Inflammatory macrophage treated with lipopolysaccharide for 4 hours (primary cell): ENCODE results near the gene GABRA6.
"Not testable (repeated sequence)": the region's sequence is repeated elsewhere in the genome, so short reads cannot be mapped to it uniquely, and the experiment has no call there.

ENCODE experiments used
- DNase-seq: peaks from one replicate; pipeline ENCODE4 v3.0.0-alpha.2; 2020

GABRA6 gene

GRCh38 chr5:161685461-161685860 is at the start of gene GABRA6:
GABRA6 (plus strand) TSS chr5:161685721; CDS start chr5:161685990, 269 bp downstream.
- no peak for DNase-seq

GRCh38 chr5:161637591-161637990 is 47.9 kb upstream of the GABRA6 start:
- DNase-seq, result no peak

DNA sequence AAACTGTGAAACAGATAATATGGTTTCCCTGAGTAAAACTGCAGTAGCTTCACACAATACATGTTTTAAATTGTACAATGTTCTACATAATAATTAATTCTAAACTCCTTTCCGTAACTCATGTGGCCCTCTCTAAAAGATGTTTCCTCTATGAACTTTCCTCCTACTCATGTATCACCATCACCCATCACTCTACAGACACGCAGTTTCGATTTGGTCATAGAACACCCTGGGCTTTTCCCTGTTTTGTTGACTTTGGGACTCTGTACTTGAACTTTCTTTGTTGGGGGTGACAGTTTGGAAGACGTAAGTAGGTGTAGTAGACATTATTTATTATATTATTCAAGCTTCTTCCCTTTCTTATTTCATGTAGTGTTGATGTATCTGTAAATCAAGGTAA is 44.1 kb upstream of the GABRA6 start:
- no peak for DNase-seq

- no peak for DNase-seq
Observed at GRCh38 chr5:161645264-161645663, 40.3 kb upstream of the GABRA6 start.

DNA sequence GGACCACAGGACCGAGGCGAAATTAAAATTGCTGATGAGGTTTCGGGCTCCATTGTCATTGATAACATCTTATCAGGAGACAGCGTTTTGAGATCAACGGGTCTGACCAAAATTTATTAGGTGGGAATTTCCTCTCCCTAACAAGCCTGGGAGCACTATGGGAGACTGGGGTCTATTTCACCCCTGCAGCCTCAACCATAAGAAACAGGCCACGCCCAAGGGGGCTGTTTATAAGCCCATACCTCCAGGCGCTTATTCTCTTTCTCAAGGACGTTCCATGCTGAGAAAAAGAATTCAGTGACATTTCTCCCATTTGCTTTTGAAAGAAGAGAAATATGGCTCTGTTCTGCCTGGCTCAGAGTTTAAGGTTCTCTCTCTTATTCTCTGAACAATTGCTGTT is 33.6 kb upstream of the GABRA6 start:
- DNase-seq, result not testable (repeated sequence)

GRCh38 chr5:161660806-161661205 is 24.7 kb upstream of the GABRA6 start:
- no peak for DNase-seq

DNA sequence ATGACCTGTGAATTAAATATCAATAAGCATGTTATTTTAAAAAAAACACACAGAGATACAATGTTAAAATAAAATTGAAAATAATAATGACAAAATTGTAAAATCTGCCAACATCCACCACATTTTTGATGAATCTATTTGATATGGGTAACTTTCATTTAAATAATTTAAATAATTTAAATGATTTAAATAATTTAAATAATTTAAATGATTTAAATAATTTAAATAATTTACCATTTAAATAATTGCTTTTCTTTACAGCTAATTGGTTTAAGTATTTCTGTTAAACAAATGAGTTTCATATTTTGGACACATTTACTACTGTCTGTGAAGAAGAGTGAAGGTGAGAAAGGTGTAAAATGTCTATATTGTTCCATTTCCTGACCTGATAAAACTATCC is 22.1 kb upstream of the GABRA6 start:
- no peak for DNase-seq

DNA sequence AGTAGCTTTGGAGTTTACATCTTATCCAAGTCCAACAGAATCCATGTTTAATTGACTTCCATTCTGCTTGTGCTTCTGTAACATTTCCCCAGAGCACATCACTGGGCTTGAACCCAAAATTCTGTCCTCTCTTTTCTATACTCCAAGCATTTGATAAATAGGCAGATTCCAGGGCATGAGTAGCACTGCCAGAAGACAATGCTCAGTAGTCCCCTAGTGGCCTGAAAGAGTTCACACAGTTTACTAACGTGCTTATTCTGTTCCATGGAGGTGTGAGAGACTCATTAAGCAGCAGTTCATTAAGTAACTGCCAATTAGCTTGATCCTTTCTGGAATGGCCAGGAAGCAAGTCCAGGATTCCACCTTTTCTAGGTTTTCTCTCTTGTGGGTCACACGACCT is 9.4 kb upstream of the GABRA6 start:
- DNase-seq, result no peak

DNA sequence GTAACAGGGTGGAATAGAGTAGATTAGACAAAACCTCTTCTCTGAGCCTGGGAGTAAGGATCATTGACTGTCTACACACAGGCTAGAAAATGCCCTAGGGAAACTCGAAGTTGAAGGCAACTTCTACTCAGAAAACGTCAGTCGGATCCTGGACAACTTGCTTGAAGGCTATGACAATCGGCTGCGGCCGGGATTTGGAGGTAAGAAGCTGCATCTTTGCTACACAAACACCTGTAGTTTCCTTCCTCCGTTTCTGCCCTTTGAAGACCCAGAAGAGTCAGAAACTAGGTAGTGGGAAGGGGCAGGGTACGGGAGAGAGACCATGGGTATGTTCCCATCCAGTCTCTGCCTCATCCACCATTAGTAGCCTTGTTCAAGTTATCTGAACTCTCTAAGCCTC is 628 bp downstream of the GABRA6 start:
- no peak for DNase-seq

GRCh38 chr5:161686881-161687280 is 1.4 kb downstream of the GABRA6 start:
- no peak for DNase-seq

DNA sequence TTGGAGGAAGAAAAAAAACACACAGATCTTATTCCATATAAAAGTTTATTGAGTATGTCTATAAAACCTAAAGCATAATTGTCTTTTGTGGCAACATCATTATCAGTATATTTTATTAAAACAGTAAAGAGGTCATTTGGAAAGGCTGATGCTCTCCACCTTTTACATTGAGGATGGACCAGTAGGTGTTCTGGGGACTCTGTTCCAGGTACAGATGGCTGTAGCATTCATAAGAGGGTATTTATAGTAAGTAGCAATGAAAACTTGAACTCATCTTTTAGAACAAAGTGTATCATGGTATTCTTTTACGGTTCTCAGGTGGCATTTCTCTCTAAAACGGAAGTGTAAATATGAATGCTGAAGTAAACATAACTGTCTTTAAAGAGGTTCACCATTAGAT is 1.8 kb downstream of the GABRA6 start:
- DNase-seq, result no peak

DNA sequence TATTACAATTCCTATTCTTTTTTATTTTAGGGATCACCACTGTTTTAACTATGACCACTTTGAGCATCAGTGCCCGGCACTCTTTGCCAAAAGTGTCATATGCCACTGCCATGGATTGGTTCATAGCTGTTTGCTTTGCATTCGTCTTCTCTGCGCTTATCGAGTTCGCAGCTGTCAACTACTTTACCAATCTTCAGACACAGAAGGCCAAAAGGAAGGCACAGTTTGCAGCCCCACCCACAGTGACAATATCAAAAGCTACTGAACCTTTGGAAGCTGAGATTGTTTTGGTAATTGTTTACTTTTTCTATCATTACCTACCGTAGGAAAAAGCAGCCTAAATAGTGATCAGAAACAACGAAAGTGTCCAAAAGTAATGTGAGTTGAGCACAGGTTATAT is 6.4 kb downstream of the GABRA6 start:
- DNase-seq, result no peak

DNA sequence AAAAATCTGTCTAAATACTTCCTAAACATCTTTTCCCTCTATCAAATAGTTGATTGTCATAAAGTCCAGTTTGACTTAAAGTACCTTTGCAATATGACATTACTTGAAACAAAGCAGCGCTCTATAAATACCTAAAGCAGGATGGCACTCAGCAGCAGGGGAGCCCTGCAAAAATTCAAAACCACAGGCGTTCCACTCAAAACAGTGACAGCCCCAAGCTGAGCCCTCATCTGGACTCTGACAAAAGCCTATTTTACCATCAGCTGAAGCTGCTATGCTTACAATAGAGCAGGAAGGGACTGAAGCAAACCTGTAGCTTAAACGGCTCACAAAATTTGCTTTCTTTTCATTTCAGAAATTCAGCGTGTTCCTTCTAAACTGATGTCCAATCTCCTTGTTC is 11.5 kb downstream of the GABRA6 start:
- no peak for DNase-seq

DNA sequence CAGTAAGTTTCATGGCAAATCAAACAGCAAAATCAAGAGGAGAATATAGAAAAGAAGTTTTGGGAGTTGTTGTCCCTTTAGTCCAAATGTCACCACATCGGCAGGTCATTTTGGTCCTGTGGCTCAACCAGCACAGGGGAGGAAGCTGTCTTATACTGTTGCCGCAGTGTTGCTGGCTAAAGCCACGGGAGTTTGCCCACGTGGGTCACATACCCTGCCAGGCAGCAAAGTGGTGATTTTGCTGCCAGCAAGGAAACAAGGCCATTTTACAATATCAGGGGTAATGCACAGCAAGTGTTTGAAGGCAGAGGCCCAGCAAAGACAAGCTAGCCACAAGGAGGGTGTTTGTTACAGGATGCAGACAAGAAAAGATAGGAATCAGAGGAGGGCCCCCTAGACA is 14.5 kb downstream of the GABRA6 start:
- no peak for DNase-seq

GRCh38 chr5:161703528-161703927 is 18.0 kb downstream of the GABRA6 start:
- no peak for DNase-seq

- DNase-seq, result no peak
Observed at GRCh38 chr5:161707382-161707781, 21.9 kb downstream of the GABRA6 start.

GRCh38 chr5:161709239-161709638 is 23.7 kb downstream of the GABRA6 start:
- DNase-seq, result no peak

- no peak for DNase-seq
Observed at GRCh38 chr5:161713042-161713441, 27.5 kb downstream of the GABRA6 start.

DNA sequence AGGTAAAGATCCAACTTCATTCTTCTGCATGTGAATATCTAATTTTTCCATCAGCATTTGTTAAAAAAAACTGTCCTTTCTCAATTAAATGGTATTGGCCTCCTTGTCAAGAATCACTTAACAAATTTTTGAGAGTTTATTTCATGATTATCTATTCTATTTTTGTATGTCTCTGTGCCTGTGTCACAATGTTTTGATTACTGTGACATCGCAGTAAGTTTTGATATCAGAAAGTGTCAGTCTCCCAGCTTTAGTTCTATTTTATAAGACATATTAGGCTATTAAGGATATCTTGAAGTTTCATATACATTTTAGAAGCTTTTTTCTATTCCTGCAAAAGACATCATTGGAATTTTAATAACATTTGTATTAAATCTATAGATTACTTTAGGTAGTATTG is 33.6 kb downstream of the GABRA6 start:
- no peak for DNase-seq

DNA sequence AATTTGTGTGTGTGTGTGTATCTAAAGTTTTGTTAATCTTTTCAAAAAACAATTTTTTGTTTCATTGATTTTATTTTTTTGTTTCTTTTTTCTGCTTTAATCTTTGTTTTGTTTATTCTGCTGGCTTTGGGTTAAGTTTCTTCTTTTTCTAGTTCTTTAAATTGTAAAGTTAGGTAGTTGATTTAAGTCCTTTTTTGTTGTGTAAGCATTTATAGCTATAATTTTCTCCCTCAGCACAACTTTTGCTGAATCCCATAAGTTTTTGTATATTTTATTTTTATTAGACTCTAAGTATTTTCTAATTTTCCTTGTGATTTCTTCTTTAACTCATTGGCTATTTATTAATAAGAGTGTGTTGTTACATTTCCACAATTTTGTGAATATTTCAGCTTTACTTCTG is 34.9 kb downstream of the GABRA6 start:
- no peak for DNase-seq

DNA sequence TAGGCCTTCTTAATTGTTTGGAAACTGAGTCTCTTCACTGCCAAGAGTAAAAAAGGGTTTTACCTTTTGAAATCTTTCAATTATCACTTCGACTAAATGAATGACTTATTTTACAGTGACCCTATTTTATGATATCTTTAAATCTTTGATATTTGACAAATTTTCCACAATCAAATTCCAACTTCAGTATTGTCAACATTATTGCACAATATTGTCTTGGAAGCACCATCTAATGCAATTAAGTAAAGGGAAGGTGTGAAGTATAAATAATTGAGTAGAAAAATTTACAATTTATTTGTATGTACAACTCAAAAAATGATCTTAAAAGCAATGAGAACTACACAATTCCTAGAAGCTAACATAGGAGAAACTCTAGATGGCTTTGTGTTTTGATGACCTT is 49.2 kb downstream of the GABRA6 start:
- no peak for DNase-seq

- DNase-seq, result no peak
Observed at GRCh38 chr5:161740433-161740832, 54.9 kb downstream of the GABRA6 start.

GRCh38 chr5:161744276-161744675 is 58.8 kb downstream of the GABRA6 start:
- DNase-seq, result no peak

GRCh38 chr5:161745392-161745791 is 59.9 kb downstream of the GABRA6 start:
- DNase-seq, result no peak

- no peak for DNase-seq
Observed at GRCh38 chr5:161751265-161751664, 65.7 kb downstream of the GABRA6 start.
